T-cell (primary cell): Measurements from ENCODE around the gene SPINK5. TPM values are rescaled to one million over a fixed set of nuclear protein-coding genes. Genes with fewer than 3 reads are reported as not detected.

Experiments
- ATAC-seq, 4 experiments: fragments of 200-7000 bp in 3 of 4; fragments of 150-1000 bp in 1 of 4; cut with Tn5 transposase; replicated peaks in 1 of 4; 1 replicate in 3 of 4; 2 replicates in 1 of 4; pipeline ENCODE4 v1.10.0; 2021; ENCODE audit warnings: moderate library complexity in 3 of 4, mild to moderate bottlenecking in 2 of 4, moderate number of reproducible peaks in 1 of 4
- CTCF ChIA-PET, 2 donors: fragments of 300-600 bp; sonication (Branson Sonifier 250); formaldehyde crosslinking; loops; one replicate each; lab custom pipeline; 2022; ENCODE audit warnings: antibody characterized with exemption in 2 of 2; lab: Charles Lee
- POLR2A ChIA-PET, 2 donors: fragments of 300-600 bp; sonication (Branson Sonifier 250); formaldehyde crosslinking; loops; one replicate each; lab custom pipeline; 2022; ENCODE audit warnings: antibody characterized with exemption in 2 of 2; lab: Charles Lee
- DNase-seq, 35 experiments: peaks; one replicate each; pipeline versions ENCODE4 v3.0.0 to v3.0.0-alpha.2; 2013 to 2023
- H3K27ac ChIP-seq: one replicate; pipeline ENCODE4 v1.5.1; 2013; ENCODE audit warnings: low read length
- H3K27me3 ChIP-seq, 2 experiments: replicated peaks in 1 of 2; 1 replicate in 1 of 2; 2 replicates in 1 of 2; pipeline versions ENCODE4 v1.6.1 to v1.7.0; 2013; ENCODE audit warnings: low read length in 1 of 2, mixed read lengths in 1 of 2; ENCODE audit not compliant: control insufficient read depth in 2 of 2, insufficient read depth in 2 of 2; ENCODE audit errors: extremely low read depth in 1 of 2
- H3K36me3 ChIP-seq, 2 donors: 1 replicate in 1 of 2; 2 replicates in 1 of 2; pipeline versions ENCODE4 v1.6.1 to v1.7.0; 2013; ENCODE audit warnings: low read length in 1 of 2; ENCODE audit not compliant: control insufficient read depth in 2 of 2, insufficient read depth in 1 of 2; ENCODE audit errors: extremely low read depth in 1 of 2
- H3K4me1 ChIP-seq, 2 experiments: 1 replicate in 1 of 2; 2 replicates in 1 of 2; pipeline versions ENCODE4 v1.6.1 to v1.7.0; 2013; ENCODE audit warnings: low read length in 2 of 2, mixed read lengths in 1 of 2; ENCODE audit not compliant: insufficient read depth in 2 of 2, control insufficient read depth in 1 of 2; ENCODE audit errors: extremely low read depth in 1 of 2
- H3K4me3 ChIP-seq, 2 donors: 1 replicate in 1 of 2; 2 replicates in 1 of 2; pipeline versions ENCODE4 v1.5.1 to v1.7.0; 2013; ENCODE audit warnings: mild to moderate bottlenecking in 2 of 2, low read length in 1 of 2, moderate library complexity in 1 of 2; ENCODE audit not compliant: control insufficient read depth in 1 of 2; ENCODE audit errors: extremely low read depth in 1 of 2
- H3K9me3 ChIP-seq: 2 replicates; pipeline ENCODE4 v1.7.0; 2013
- H3K27ac Mint-ChIP-seq, 2 donors: one replicate each; pipeline ENCODE4 v1.8.0; 2020 to 2021; ENCODE audit warnings: mild to moderate bottlenecking in 2 of 2, mixed read lengths in 2 of 2
- H3K27me3 Mint-ChIP-seq, 2 donors: one replicate each; pipeline ENCODE4 v1.8.0; 2021 to 2022; ENCODE audit warnings: mixed read lengths in 2 of 2
- H3K36me3 Mint-ChIP-seq: one replicate; pipeline ENCODE4 v1.8.0; 2021; ENCODE audit warnings: mixed read lengths
- H3K4me1 Mint-ChIP-seq, 3 donors: one replicate each; pipeline ENCODE4 v1.8.0; 2020 to 2022; ENCODE audit warnings: mixed read lengths in 3 of 3, mild to moderate bottlenecking in 1 of 3
- H3K4me3 Mint-ChIP-seq, 3 donors: one replicate each; pipeline ENCODE4 v1.8.0; 2020 to 2022; ENCODE audit warnings: mild to moderate bottlenecking in 3 of 3, mixed read lengths in 3 of 3, moderate library complexity in 3 of 3
- H3K9me3 Mint-ChIP-seq, 3 donors: one replicate each; pipeline ENCODE4 v1.8.0; 2020 to 2022; ENCODE audit warnings: mixed read lengths in 3 of 3
- WGBS: methylation state at CpG from one replicate; pipeline ENCODE4 v1.1.5; 2013; ENCODE audit warnings: missing lambda C conversion rate; ENCODE audit not compliant: insufficient coverage; 5-methylcytosine and 5-hydroxymethylcytosine counted together
- total RNA-seq, 35 experiments: library from RNA in 6 of 35; stranded (reverse) in 6 of 35; fragments of 120-200 nt in 1 of 35; gene quantifications; one replicate each; pipeline versions ENCODE4 v1.2.1 to v1.2.4 and lab custom pipeline; 2013 to 2026

SPINK5 gene
- total RNA-seq, 5 donors from 2014 or later (not counting 1 experiment from before 2014, with no cell fraction given) = 0.07 TPM; not detected in 4

- no peak overlapping the region for H3K4me3 ChIP-seq
- no peaks in the 10 kb centered on the region for H3K4me1 ChIP-seq
- POLR2A ChIA-PET = no interaction called here
- no peak overlapping the region for H3K27ac ChIP-seq
- no peaks in the 10 kb centered on the region for H3K36me3 ChIP-seq
- peaks cover 4 to 7% of the 10 kb centered on the region in 2 donors for H3K27me3 Mint-ChIP-seq
- H3K27me3 ChIP-seq = no peaks in the 10 kb centered on the region
- ATAC-seq = no peak
- H3K36me3 Mint-ChIP-seq = no peaks in the 10 kb centered on the region
- no peaks in the 10 kb centered on the region for H3K9me3 Mint-ChIP-seq
- no peak overlapping the region for H3K4me3 Mint-ChIP-seq
- H3K9me3 ChIP-seq = no peaks in the 10 kb centered on the region
- no peak overlapping the region for H3K27ac Mint-ChIP-seq
- CTCF ChIA-PET = interaction anchor here in 1 of 2 donors (1.1 kb wide), 1 partner anchor 9 kb away, joined by 3 read pairs; no protein-coding TSS in a partner anchor
- DNase-seq = no peak
- no peaks in the 10 kb centered on the region for H3K4me1 Mint-ChIP-seq
These were observed 82.1 kb downstream of the SPINK5 start for GRCh38 chr5:148145916-148146315.

- Mint-ChIP-seq H3K4me1 (no peaks in the 10 kb centered on the region), H3K27ac (no peak overlapping the region), H3K27me3 (peaks cover 4 to 7% of the 10 kb centered on the region in 2 donors), H3K4me3 (no peak overlapping the region), H3K9me3 (no peaks in the 10 kb centered on the region), H3K36me3 (no peaks in the 10 kb centered on the region)
- no peak for DNase-seq
- ChIA-PET CTCF (no interaction called here), POLR2A (no interaction called here)
- ATAC-seq = no peak
- H3K9me3 ChIP-seq = no peaks in the 10 kb centered on the region
- WGBS = no CpG with 5 or more reads among the region's 1 CpG
- H3K27me3 ChIP-seq = no peaks in the 10 kb centered on the region
- no peaks in the 10 kb centered on the region for H3K36me3 ChIP-seq
- no peak overlapping the region for H3K27ac ChIP-seq
- no peaks in the 10 kb centered on the region for H3K4me1 ChIP-seq
- no peak overlapping the region for H3K4me3 ChIP-seq
These were observed 82.7 kb downstream of the SPINK5 start for GRCh38 chr5:148146487-148146886.

DNA sequence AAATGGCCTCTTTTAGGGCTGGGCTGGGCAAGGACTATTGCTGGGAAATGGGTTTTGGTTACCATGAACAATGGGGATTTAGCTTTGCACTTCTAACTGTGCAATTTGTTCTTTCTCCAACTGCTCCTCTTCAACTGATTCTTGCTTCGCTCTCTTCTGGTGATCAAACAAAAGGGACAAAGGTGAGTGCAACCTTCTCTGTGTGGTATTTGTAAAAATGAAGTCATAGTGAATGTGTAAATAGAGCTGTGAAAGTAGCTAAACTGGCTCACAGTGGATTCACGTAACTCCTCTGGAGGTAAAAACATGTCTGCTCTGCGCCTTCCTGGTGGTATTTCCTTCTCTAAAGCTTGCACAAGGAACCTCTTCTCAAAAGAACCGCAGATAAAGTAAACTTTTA, 83.6 kb downstream of the SPINK5 start:
- Histone ChIP-seq H3K27me3 (no peaks in the 10 kb centered on the region), H3K4me3 (no peak overlapping the region), H3K27ac (no peak overlapping the region), H3K36me3 (no peaks in the 10 kb centered on the region), H3K9me3 (no peaks in the 10 kb centered on the region), H3K4me1 (no peaks in the 10 kb centered on the region)
- Mint-ChIP-seq H3K4me3 (no peak overlapping the region), H3K27ac (no peak overlapping the region), H3K9me3 (no peaks in the 10 kb centered on the region), H3K36me3 (no peaks in the 10 kb centered on the region), H3K4me1 (no peaks in the 10 kb centered on the region), H3K27me3 (peaks cover 4 to 5% of the 10 kb centered on the region in 2 donors)
- no peak for DNase-seq
- no peak for ATAC-seq
- WGBS = no CpG with 5 or more reads among the region's 4 CpGs
- ChIA-PET POLR2A (no interaction called here), CTCF (no interaction called here)

GRCh38 chr5:148151872-148152271, 88.1 kb downstream of the SPINK5 start:
- Mint-ChIP-seq H3K36me3 (no peaks in the 10 kb centered on the region), H3K27ac (no peak overlapping the region), H3K27me3 (peaks cover 3 to 5% of the 10 kb centered on the region in 2 donors), H3K4me3 (no peak overlapping the region), H3K9me3 (peaks cover 5 to 12% (median 6%) of the 10 kb centered on the region in 3 donors), H3K4me1 (no peaks in the 10 kb centered on the region)
- POLR2A ChIA-PET = no interaction called here
- no peaks in the 10 kb centered on the region for H3K9me3 ChIP-seq
- H3K27me3 ChIP-seq = no peaks in the 10 kb centered on the region
- no CpG with 5 or more reads among the region's 2 CpGs for WGBS
- DNase-seq (no peak), ATAC-seq (no peak)
- H3K4me3 ChIP-seq = no peak overlapping the region
- no peaks in the 10 kb centered on the region for H3K36me3 ChIP-seq
- H3K4me1 ChIP-seq = no peaks in the 10 kb centered on the region
- no peak overlapping the region for H3K27ac ChIP-seq
- CTCF ChIA-PET = no interaction called here

- Mint-ChIP-seq H3K27me3 (peaks cover 1 to 5% of the 10 kb centered on the region in 2 donors), H3K27ac (no peak overlapping the region), H3K9me3 (peaks cover 5 to 12% (median 6%) of the 10 kb centered on the region in 3 donors), H3K4me3 (no peak overlapping the region), H3K36me3 (no peaks in the 10 kb centered on the region), H3K4me1 (no peaks in the 10 kb centered on the region)
- no peak overlapping the region for H3K27ac ChIP-seq
- no peaks in the 10 kb centered on the region for H3K27me3 ChIP-seq
- ChIA-PET POLR2A (no interaction called here), CTCF (no interaction called here)
- no peak for DNase-seq
- no peaks in the 10 kb centered on the region for H3K9me3 ChIP-seq
- no peaks in the 10 kb centered on the region for H3K36me3 ChIP-seq
- no peak overlapping the region for H3K4me3 ChIP-seq
- H3K4me1 ChIP-seq = no peaks in the 10 kb centered on the region
- ATAC-seq = no peak
These were observed 89.0 kb downstream of the SPINK5 start for GRCh38 chr5:148152781-148153180.

GRCh38 chr5:148156609-148157008, 92.8 kb downstream of the SPINK5 start:
- H3K36me3 Mint-ChIP-seq = no peaks in the 10 kb centered on the region
- H3K27me3 ChIP-seq = peaks cover 0 to 3% of the 10 kb centered on the region in 2 experiments
- ChIA-PET CTCF (no interaction called here), POLR2A (no interaction called here)
- no peaks in the 10 kb centered on the region for H3K36me3 ChIP-seq
- no peaks in the 10 kb centered on the region for H3K4me1 Mint-ChIP-seq
- H3K4me3 ChIP-seq = no peak overlapping the region
- 67% methylated on average over 1 of the region's 1 CpG for WGBS
- peaks cover 0 to 1% of the 10 kb centered on the region in 2 donors for H3K27me3 Mint-ChIP-seq
- no peak overlapping the region for H3K4me3 Mint-ChIP-seq
- H3K27ac Mint-ChIP-seq = no peak overlapping the region
- ATAC-seq (no peak), DNase-seq (no peak)
- H3K9me3 Mint-ChIP-seq = peaks cover 5 to 12% (median 6%) of the 10 kb centered on the region in 3 donors
- H3K9me3 ChIP-seq = no peaks in the 10 kb centered on the region
- no peaks in the 10 kb centered on the region for H3K4me1 ChIP-seq
- no peak overlapping the region for H3K27ac ChIP-seq

- no peak overlapping the region for H3K4me3 Mint-ChIP-seq
- CTCF ChIA-PET = no interaction called here
- no peaks in the 10 kb centered on the region for H3K9me3 ChIP-seq
- H3K36me3 Mint-ChIP-seq = no peaks in the 10 kb centered on the region
- no peak overlapping the region for H3K27ac Mint-ChIP-seq
- no peaks in the 10 kb centered on the region for H3K36me3 ChIP-seq
- H3K9me3 Mint-ChIP-seq = no peaks in the 10 kb centered on the region
- H3K4me1 Mint-ChIP-seq = no peaks in the 10 kb centered on the region
- DNase-seq (no peak), ATAC-seq (no peak)
- no peaks in the 10 kb centered on the region for H3K4me1 ChIP-seq
- no peak overlapping the region for H3K4me3 ChIP-seq
- H3K27me3 ChIP-seq = peaks cover 0 to 3% of the 10 kb centered on the region in 2 experiments
- POLR2A ChIA-PET = no interaction called here
- H3K27ac ChIP-seq = no peak overlapping the region
- WGBS = no CpG with 5 or more reads among the region's 1 CpG
- peaks cover 0 to 3% of the 10 kb centered on the region in 2 donors for H3K27me3 Mint-ChIP-seq
These were observed 98.3 kb downstream of the SPINK5 start for GRCh38 chr5:148162038-148162437.
